ENCODE data around the gene PALMD. TPM values are rescaled to one million over a fixed set of nuclear protein-coding genes. Genes with fewer than 3 reads are reported as not detected.
A peak's percentile ranks its signal among the peaks of the same experiment; 100 is the strongest.

PALMD gene
- total RNA-seq, 1 donor from 2014 or later = 39.5 TPM

DNA sequence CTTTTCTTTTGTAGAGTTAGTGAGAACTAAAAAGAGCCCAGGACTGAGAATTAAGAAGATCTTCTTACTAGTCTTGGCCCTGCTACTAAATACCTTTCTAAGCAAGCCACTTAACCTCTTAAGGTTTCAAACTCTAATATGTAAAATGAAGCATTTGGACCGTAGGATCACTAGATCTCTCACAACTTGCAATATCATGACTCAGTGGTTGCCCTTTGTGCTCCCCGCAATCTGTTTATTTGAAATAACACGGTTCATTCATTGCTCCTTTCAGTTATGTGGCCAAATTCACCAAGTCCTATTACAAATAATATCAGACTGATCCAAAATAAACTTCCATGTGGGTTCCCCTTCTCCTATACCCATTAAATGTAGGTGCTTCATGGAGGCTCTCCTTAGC is 10.8 kb downstream of the PALMD start:
- intact Hi-C loops (cut with DNase I) = no loop called here
- H3K36me3 ChIP-seq = no peaks in the 10 kb centered on the region
- no peak for DNase-seq (ENCODE audit: extremely low spot score in 2 of 2)
- TF ChIP-seq, protein P1, sequence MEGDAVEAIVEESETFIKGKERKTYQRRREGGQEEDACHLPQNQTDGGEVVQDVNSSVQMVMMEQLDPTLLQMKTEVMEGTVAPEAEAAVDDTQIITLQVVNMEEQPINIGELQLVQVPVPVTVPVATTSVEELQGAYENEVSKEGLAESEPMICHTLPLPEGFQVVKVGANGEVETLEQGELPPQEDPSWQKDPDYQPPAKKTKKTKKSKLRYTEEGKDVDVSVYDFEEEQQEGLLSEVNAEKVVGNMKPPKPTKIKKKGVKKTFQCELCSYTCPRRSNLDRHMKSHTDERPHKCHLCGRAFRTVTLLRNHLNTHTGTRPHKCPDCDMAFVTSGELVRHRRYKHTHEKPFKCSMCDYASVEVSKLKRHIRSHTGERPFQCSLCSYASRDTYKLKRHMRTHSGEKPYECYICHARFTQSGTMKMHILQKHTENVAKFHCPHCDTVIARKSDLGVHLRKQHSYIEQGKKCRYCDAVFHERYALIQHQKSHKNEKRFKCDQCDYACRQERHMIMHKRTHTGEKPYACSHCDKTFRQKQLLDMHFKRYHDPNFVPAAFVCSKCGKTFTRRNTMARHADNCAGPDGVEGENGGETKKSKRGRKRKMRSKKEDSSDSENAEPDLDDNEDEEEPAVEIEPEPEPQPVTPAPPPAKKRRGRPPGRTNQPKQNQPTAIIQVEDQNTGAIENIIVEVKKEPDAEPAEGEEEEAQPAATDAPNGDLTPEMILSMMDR (IDR thresholded peaks at IDR 0.05) = no peak
- TF ChIP-seq POLR2AphosphoS5 (IDR thresholded peaks at IDR 0.05; ENCODE audit: insufficient read depth in 1 of 2, low read depth in 1 of 2) (no peak), POLR2A (IDR thresholded peaks at IDR 0.05) (no peak)
- no peaks in the 10 kb centered on the region for H3K9me3 ChIP-seq
- H3K4me1 ChIP-seq = peaks cover 16% of the 10 kb centered on the region
- H3K27me3 ChIP-seq = no peaks in the 10 kb centered on the region
- H3K4me3 ChIP-seq = no peak overlapping the region
- H3K27ac ChIP-seq = peak overlapping the region; percentile 50

GRCh38 chr1:99657213-99658030 is 11.5 kb downstream of the PALMD start:
- intact Hi-C loops (cut with DNase I) = no loop called here
- DNase-seq (ENCODE audit: extremely low spot score in 2 of 2) = no peak
- H3K27me3 ChIP-seq = no peaks in the 10 kb centered on the region
- H3K4me1 ChIP-seq = peaks cover 16% of the 10 kb centered on the region
- H3K9me3 ChIP-seq = no peaks in the 10 kb centered on the region
- TF ChIP-seq POLR2A (IDR thresholded peaks at IDR 0.05) = no peak
- peak in 1 of 2 donors; percentile 32 for TF ChIP-seq POLR2AphosphoS5 (IDR thresholded peaks at IDR 0.05; ENCODE audit: insufficient read depth in 1 of 2, low read depth in 1 of 2)
- TF ChIP-seq, protein P1 (IDR thresholded peaks at IDR 0.05) = no peak
- no peak overlapping the region for H3K4me3 ChIP-seq
- peak overlapping the region; percentile 50 for H3K27ac ChIP-seq
- H3K36me3 ChIP-seq = no peaks in the 10 kb centered on the region

GRCh38 chr1:99658031-99658290 is 12.0 kb downstream of the PALMD start:
- intact Hi-C loops (cut with DNase I) = no loop called here
- H3K4me3 ChIP-seq = no peak overlapping the region
- peaks cover 20% of the 10 kb centered on the region for H3K4me1 ChIP-seq
- no peaks in the 10 kb centered on the region for H3K9me3 ChIP-seq
- DNase-seq (ENCODE audit: extremely low spot score in 2 of 2) = no peak
- no peaks in the 10 kb centered on the region for H3K36me3 ChIP-seq
- no peaks in the 10 kb centered on the region for H3K27me3 ChIP-seq
- H3K27ac ChIP-seq = peak overlapping the region; percentile 50
- TF ChIP-seq, protein P1 (IDR thresholded peaks at IDR 0.05) = no peak
- TF ChIP-seq POLR2A (IDR thresholded peaks at IDR 0.05) = no peak
- no peak for TF ChIP-seq POLR2AphosphoS5 (IDR thresholded peaks at IDR 0.05; ENCODE audit: insufficient read depth in 1 of 2, low read depth in 1 of 2)

GRCh38 chr1:99659755-99660210 is 13.9 kb downstream of the PALMD start:
- no peaks in the 10 kb centered on the region for H3K9me3 ChIP-seq
- H3K36me3 ChIP-seq = peaks cover 0 to 9% of the 10 kb centered on the region in 2 donors
- TF ChIP-seq POLR2A (IDR thresholded peaks at IDR 0.05) = no peak
- peak in 1 of 2 donors; percentile 41 for TF ChIP-seq POLR2AphosphoS5 (IDR thresholded peaks at IDR 0.05; ENCODE audit: insufficient read depth in 1 of 2, low read depth in 1 of 2)
- TF ChIP-seq, protein P1 (IDR thresholded peaks at IDR 0.05) = no peak
- H3K4me3 ChIP-seq = no peak overlapping the region
- no peaks in the 10 kb centered on the region for H3K27me3 ChIP-seq
- intact Hi-C loops (cut with DNase I) = no loop called here
- peak overlapping the region; percentile 42 for H3K27ac ChIP-seq
- H3K4me1 ChIP-seq = peaks cover 31% of the 10 kb centered on the region
- DNase-seq (ENCODE audit: extremely low spot score in 2 of 2) = no peak

DNA sequence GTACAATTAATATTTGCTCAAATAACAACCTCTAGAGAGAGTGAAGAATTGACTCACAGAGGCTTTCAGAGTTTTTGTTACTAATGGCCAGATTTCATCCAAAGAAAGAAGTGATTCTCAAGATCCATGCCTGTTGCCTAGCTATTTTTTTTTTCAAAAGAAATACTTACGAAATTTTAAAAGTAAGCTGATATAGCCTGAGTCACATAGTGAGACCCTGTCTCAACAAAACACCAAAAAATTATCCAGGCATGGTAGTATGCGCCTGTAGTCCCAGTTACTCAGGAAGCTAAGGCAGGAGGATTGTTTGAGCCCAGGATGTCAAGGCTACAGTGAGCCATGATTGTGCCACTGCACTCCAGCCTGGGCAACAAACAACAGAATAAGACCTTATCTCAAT is 14.6 kb downstream of the PALMD start:
- H3K4me3 ChIP-seq = no peak overlapping the region
- H3K4me1 ChIP-seq = peaks cover 31% of the 10 kb centered on the region

More for the DNA sequence above, 14.6 kb downstream of the PALMD start:
- peaks cover 0 to 9% of the 10 kb centered on the region in 2 donors for H3K36me3 ChIP-seq
- intact Hi-C loops (cut with DNase I) = no loop called here
- no peaks in the 10 kb centered on the region for H3K27me3 ChIP-seq
- H3K9me3 ChIP-seq = no peaks in the 10 kb centered on the region
- TF ChIP-seq, protein P1 (IDR thresholded peaks at IDR 0.05) = no peak
- TF ChIP-seq POLR2AphosphoS5 (IDR thresholded peaks at IDR 0.05; ENCODE audit: insufficient read depth in 1 of 2, low read depth in 1 of 2) = no peak
- no peak for TF ChIP-seq POLR2A (IDR thresholded peaks at IDR 0.05)
- H3K27ac ChIP-seq = no peak overlapping the region
- no peak for DNase-seq (ENCODE audit: extremely low spot score in 2 of 2)
